GM20000 (cell line): ENCODE results near the gene ZNF747.
"Not testable (repeated sequence)": the region's sequence is repeated elsewhere in the genome, so short reads cannot be mapped to it uniquely, and the experiment has no call there.

Experiments used
- DNase-seq: peaks from one replicate; pipeline ENCODE4 v3.0.0; 2012; ENCODE audit warnings: low spot score
- TF ChIP-seq, protein P1 (sequence below): IDR thresholded peaks from 2 replicates; pipeline ENCODE4 v1.5.1; 2012; ENCODE audit warnings: mild to moderate bottlenecking, control low read depth; ENCODE audit errors: extremely low read depth, missing control alignments

ZNF747 gene

DNA sequence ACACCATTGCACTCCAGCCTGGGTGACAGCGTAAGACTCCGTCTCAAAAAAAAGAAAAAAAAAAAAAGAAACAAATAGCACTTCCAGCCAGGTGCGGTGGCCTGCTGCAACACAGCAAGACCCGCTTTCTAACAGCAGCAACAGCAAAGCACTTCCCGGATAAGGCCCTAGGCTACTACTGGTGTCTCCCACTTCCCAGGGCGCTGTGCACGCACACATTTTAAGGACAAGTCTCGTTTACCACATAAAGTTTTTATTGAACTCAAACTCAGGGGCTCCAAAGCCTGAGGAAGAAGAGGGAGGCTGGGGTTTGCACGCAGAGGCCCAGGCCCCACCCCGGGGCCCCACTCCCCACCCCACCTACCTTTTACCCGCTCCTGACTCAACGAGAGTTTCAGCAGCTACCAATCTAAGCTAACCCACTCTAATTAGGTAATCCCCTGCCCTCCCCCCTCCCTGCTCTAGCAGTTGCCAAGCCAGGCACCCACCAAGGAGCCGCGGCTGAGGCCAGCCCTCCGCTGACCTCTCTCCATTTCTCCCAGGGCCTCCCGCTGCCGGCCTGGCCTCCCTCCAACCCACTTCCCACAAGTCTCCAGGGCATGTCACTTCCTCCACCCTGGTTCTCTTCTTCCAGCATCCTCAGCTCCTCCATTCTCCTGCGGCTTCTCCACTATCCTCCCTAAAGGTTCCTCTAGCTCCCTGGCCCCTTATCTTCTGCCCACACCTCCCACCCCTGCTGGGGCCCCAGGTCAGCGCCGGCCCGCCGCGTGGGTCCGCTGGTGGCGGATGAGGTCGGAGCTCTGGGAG, 10.7 kb downstream of the ZNF747 start:
- DNase-seq = no peak
- TF ChIP-seq, protein P1, sequence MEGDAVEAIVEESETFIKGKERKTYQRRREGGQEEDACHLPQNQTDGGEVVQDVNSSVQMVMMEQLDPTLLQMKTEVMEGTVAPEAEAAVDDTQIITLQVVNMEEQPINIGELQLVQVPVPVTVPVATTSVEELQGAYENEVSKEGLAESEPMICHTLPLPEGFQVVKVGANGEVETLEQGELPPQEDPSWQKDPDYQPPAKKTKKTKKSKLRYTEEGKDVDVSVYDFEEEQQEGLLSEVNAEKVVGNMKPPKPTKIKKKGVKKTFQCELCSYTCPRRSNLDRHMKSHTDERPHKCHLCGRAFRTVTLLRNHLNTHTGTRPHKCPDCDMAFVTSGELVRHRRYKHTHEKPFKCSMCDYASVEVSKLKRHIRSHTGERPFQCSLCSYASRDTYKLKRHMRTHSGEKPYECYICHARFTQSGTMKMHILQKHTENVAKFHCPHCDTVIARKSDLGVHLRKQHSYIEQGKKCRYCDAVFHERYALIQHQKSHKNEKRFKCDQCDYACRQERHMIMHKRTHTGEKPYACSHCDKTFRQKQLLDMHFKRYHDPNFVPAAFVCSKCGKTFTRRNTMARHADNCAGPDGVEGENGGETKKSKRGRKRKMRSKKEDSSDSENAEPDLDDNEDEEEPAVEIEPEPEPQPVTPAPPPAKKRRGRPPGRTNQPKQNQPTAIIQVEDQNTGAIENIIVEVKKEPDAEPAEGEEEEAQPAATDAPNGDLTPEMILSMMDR = no peak

DNA sequence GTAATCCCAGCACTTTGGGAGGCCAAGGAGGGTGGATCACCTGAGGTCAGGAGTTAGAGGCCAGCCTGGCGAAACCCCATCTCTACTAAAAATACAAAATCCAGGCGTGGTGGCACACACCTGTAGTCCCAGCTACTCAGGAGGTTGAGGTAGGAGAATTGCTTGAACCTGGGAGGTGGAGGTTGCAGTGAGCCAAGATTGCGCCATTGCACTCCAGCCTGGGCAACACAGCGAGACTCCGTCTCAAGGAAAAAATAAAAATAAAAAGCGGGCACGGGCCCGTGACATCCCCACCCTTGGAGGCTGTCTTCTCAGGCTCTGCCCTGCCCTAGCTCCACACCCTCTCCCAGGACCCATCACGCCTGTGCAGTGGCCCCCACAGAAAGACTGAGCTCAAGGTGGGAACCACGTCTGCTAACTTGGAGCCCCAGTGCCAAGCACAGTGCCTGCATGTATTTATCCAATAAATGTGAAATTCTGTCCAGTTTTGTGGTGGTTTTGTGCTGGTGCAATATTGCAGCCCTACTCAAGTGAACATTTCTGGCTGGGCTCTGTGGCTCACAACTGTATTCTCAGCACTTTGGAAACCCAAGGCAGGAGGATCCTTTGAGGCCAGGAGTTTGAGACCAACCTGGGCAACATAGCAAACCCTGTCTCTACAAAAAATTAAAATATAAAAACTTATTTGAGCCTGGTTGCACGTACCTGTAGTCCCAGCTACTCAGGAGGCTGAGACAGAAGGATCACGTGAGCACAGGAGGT, 11.8 kb downstream of the ZNF747 start:
- DNase-seq = not testable (repeated sequence)

DNA sequence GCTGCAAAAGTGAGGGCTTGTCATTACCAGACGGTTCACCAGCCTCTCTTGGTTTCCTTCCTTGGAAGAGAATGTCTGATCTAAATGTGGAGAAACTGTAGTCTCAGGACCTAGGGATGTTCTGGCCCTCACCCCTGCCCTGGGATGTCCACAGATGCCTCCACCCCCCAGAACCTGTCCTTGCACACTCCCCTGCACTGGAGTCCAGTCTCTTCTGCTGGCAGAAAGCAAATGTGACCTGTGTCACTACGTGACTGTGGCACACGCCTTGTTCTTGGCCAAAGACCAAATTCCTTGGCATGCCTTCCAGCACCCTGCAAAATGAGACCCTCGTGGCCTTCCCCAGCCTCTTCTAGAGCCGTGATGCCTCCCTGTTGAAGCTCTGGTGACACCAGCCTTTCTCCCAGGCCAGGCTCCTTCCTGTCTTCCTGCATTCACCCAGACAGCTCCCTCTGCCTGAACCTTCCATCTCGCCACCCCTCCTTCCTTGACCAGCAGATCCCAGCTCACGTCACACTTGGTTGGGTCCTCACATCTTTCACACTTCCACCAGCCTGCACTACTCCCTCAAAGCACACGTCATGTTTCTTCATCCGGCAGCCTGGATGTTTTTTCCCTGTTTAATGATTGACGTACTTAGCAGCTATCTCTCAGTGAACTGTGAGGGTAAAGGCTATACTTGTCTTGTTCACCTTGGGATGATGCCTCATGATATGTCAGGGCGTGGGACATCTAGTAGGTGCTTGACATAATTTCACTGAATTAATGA, 12.6 kb downstream of the ZNF747 start:
- no peak for DNase-seq
- TF ChIP-seq, protein P1 = no peak

DNA sequence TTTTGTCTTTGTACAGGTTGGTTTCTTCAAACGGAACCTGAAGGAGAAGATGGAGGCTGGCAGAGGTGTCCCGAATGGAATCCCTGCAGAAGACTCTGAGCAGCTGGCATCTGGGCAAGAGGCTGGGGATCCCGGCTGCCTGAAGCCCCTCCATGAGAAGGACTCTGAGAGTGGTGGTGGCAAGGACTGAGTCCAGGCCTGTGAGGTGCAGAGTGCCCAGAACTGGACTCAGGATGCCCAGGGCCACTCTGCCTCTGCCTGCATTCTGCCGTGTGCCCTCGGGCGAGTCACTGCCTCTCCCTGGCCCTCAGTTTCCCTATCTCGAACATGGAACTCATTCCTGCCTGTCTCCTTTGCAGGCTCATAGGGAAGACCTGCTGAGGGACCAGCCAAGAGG, 13.2 kb downstream of the ZNF747 start:
- DNase-seq = no peak
- TF ChIP-seq, protein P1 = no peak

DNA sequence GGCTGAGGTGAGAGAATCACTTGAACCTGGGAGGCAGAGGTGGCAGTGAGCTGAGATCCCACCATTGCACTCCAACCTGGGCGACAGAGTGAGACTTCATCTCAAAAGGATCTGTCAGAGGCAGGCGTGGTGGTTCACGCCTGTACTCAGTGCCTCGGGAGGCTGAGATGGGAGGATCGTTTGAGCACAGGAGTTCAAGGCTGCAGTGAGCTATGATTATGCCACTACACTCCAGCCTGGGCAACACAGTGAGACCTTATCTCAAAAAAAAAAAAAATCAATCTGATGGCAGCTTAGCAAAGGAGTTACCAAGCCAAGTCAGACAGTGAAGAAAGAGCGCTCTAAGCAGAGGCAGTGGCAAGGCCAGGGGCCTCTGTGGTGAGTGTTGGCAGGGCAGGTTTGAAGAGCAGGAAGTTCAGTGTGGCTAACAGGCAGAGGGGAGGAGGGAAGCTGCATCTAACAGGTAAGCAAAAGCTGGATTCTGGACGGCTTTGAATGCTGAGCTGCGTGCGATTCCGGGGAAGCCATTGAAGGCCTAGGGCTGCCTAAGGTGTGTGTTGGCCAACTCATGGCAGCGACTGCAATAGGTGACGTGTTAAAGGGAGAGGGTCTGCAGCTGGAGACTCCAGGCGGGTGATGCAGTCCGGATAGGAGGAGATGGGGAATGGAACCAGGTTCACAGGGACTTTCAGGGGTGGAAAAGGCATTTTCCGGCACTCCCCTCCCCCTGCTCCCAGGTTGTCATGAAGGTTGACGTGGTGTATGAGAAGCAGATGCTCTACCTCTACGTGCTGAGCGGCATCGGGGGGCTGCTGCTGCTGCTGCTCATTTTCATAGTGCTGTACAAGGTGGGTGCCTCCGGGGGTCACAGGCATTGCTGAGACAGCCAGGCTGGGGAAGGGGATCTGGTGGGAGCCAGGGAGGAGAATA, 15.3 kb downstream of the ZNF747 start:
- TF ChIP-seq, protein P1 = no peak
- no peak for DNase-seq

DNA sequence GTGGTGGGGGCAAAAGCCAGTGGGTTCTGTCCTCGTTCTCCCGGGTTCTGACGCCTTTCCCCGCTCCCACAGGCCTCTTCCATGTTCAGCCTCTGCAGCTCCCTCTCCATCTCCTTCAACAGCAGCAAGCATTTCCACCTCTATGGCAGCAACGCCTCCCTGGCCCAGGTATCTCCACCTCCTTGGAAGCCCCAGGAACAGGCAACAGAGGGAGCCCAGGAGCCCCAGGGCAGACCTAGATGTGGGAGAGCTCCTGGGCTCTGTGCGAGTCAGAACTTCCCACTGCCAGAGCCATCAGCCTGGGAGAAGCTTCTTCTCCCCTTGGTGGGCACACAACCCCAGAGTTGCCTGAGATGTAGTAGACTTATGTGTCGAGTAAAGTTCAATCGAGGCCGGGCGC, 16.1 kb downstream of the ZNF747 start:
- TF ChIP-seq, protein P1 = no peak

DNA sequence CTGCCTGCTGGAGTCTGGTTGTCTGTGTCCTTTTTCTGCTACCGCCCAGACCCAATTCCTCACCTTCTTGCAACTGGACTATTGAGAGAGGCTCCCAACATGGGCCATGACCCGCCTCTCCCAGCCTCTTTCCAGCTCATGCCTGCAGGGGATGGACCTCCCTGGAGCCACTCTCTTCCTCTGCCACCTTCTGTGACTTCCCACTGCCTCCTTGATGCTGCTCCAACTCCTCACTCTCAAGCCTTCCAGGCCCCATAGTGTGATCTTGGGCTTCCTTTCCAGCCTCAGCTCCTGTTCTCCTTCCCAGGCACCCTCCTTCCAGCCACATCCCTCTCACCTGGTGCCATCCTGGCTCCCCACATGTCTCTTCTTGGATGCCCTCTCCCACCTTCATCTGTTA, 19.4 kb downstream of the ZNF747 start:
- no peak for DNase-seq
- TF ChIP-seq, protein P1 = no peak

More for the DNA sequence above, 16.1 kb downstream of the ZNF747 start:
- no peak for DNase-seq
